ENCODE measurements around the gene SNX25. TPM values are rescaled to one million over a fixed set of nuclear protein-coding genes. Genes with fewer than 3 reads are reported as not detected.

Gene SNX25
- total RNA-seq, 1 experiment from 2014 or later = 8.4 TPM

GRCh38 chr4:185396724-185397385, 187.5 kb downstream of the SNX25 start, which contains the start of gene ANKRD37:
Gene ANKRD37, plus strand, starts transcription at chr4:185396841. Its CDS starts 83 bp downstream, at chr4:185396924.
- Histone ChIP-seq H3K4me2 (ENCODE audit: low read length) (peak within 1 kb of the TSS; percentile 96), H3K9me3 (ENCODE audit: low read length) (no peaks in the 10 kb centered on the region), H3K9me2 (replicated peaks; ENCODE audit: low read length) (no peaks in the 10 kb centered on the region), H3K79me2 (ENCODE audit: low read length) (no peaks in the 10 kb centered on the region), H3F3A (ENCODE audit: low read length, unreplicated experiment) (no peaks in the 10 kb centered on the region), H3K4me1 (ENCODE audit: insufficient read depth, low read length) (peaks cover 26% of the 10 kb centered on the region), H2AFZ (ENCODE audit: low read length) (peak within 1 kb of the TSS; percentile 87), H3K27me3 (ENCODE audit: low read length) (no peaks in the 10 kb centered on the region), H3K9ac (ENCODE audit: low read length) (peak within 1 kb of the TSS; percentile 89), H3K4me3 (ENCODE audit: low read length) (peak within 1 kb of the TSS; percentile 82), H4K20me1 (ENCODE audit: low read length) (no peaks in the 10 kb centered on the region), H3K36me3 (ENCODE audit: low read depth, low read length) (peaks cover 8% of the 10 kb centered on the region; the same call in 1 of the 2 replicates), H3K27ac (ENCODE audit: low read length) (peak within 1 kb of the TSS; percentile 95)
- BruUV-seq (replicated peaks) = TSS peak; percentile 75
- ChIA-PET CTCF (interaction anchor here (1.7 kb wide), 1 partner anchor 91 kb away, joined by 5 read pairs; no protein-coding TSS in a partner anchor), POLR2A (ENCODE audit: unreplicated experiment) (interaction anchor here (0.5 to 1.6 kb wide), 6 partner anchors 29 to 908 kb away, joined by 3 to 12 read pairs (median 3); no protein-coding TSS in a partner anchor)
- intact Hi-C loops (cut with micrococcal nuclease) = loop anchor here (1.0 to 5.0 kb wide), 3 partner anchors 28 to 195 kb away; partner anchors contain the start of genes CFAP97 and UFSP2
- peak; percentile 48 for DNase-seq
- TF ChIP-seq CTCF (conservative IDR thresholded peaks at IDR 0.05; ENCODE audit: low read depth, low read length) (no peak), EZH2phosphoT487 (IDR thresholded peaks at IDR 0.05; ENCODE audit: borderline replicate concordance, low read length) (no peak), EZH2 (IDR thresholded peaks at IDR 0.05; ENCODE audit: low read length, unreplicated experiment) (no peak)
- ATAC-seq = peak; percentile 25

- Histone ChIP-seq H4K20me1 (ENCODE audit: low read length) (no peaks in the 10 kb centered on the region), H3K4me1 (ENCODE audit: insufficient read depth, low read length) (peaks cover 26% of the 10 kb centered on the region), H3K4me2 (ENCODE audit: low read length) (peak overlapping the region; percentile 64), H3K27me3 (ENCODE audit: low read length) (no peaks in the 10 kb centered on the region), H3K79me2 (ENCODE audit: low read length) (no peaks in the 10 kb centered on the region), H3K27ac (ENCODE audit: low read length) (no peak overlapping the region), H3K9me2 (replicated peaks; ENCODE audit: low read length) (no peaks in the 10 kb centered on the region), H3K36me3 (ENCODE audit: low read depth, low read length) (peaks cover 8% of the 10 kb centered on the region; the same call in 1 of the 2 replicates), H2AFZ (ENCODE audit: low read length) (no peak overlapping the region), H3K4me3 (ENCODE audit: low read length) (no peak overlapping the region), H3K9ac (ENCODE audit: low read length) (no peak overlapping the region), H3K9me3 (ENCODE audit: low read length) (no peaks in the 10 kb centered on the region), H3F3A (ENCODE audit: low read length, unreplicated experiment) (no peaks in the 10 kb centered on the region)
- ATAC-seq (no peak), DNase-seq (no peak)
- ChIA-PET CTCF (no interaction called here), POLR2A (ENCODE audit: unreplicated experiment) (no interaction called here)
- BruUV-seq (replicated peaks) = no TSS peak
- intact Hi-C loops (cut with micrococcal nuclease) = loop anchor here (5.0 kb wide), 1 partner anchor 196 kb away; the partner anchor contains the start of gene CFAP97
- TF ChIP-seq CTCF (conservative IDR thresholded peaks at IDR 0.05; ENCODE audit: low read depth, low read length) = no peak
- TF ChIP-seq EZH2phosphoT487 (IDR thresholded peaks at IDR 0.05; ENCODE audit: borderline replicate concordance, low read length) = no peak
- no peak for TF ChIP-seq EZH2 (IDR thresholded peaks at IDR 0.05; ENCODE audit: low read length, unreplicated experiment)
Measured at GRCh38 chr4:185398618-185399017, 189.2 kb downstream of the SNX25 start.

Measured in PC-3 (cell line).